A204.1 (cell line): ENCODE measurements around the gene BCAS1.
"Not testable (repeated sequence)": the region's sequence is repeated elsewhere in the genome, so short reads cannot be mapped to it uniquely, and the experiment has no call there.

ENCODE experiments used
- FAIRE-seq: peaks from 2 replicates; lab custom pipeline; 2012; peaks lifted over from hg19 to GRCh38; lab: Jason Lieb, UNC

Gene BCAS1

DNA sequence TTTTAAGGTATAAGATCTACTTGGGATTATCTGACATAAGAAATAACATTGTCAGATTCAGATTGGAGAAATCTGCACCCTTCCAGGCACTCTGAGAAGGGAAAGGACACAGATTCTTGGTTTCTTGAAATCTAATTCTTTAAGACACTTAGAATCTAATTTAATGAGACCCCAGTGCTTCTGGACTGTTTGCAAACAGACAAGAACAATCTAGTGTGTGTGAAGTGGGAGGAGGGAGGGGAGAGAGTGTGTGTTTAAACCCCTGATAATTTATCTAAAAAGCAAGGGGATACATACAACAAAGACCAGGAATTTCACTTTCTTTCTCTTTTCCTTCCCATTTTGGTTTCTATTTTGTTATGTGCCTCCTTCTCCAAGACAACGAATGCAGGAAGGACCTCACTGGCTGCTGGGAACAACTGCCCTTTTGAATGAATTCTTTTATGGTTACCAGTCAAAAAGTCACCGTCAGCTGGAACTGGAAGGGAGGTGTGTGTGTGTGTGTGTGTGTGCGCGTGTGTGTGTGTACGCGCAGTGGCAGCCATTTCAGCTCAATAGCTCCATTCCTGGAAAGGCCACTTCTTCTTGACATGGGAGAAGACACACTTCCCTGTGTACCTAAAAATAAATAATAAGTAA lies 129.4 kb downstream of the BCAS1 start:
- no peak for FAIRE-seq

DNA sequence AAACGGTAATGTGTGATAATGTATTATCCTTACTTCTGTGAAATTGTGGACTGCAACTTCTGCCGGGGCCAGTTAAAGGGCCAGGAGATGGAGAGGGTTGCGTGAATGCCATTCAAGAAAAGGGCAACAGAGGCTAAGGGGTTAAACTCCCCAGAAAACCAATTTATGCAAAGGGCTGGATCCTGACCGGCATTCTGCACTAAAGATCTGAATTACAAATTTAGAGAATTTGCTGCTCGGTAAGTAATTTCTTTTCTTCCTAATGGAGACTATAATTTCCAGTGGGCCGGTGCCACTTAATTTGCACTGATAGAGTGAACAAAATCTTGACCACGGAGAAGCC lies 130.1 kb downstream of the BCAS1 start:
- FAIRE-seq: no peak

DNA sequence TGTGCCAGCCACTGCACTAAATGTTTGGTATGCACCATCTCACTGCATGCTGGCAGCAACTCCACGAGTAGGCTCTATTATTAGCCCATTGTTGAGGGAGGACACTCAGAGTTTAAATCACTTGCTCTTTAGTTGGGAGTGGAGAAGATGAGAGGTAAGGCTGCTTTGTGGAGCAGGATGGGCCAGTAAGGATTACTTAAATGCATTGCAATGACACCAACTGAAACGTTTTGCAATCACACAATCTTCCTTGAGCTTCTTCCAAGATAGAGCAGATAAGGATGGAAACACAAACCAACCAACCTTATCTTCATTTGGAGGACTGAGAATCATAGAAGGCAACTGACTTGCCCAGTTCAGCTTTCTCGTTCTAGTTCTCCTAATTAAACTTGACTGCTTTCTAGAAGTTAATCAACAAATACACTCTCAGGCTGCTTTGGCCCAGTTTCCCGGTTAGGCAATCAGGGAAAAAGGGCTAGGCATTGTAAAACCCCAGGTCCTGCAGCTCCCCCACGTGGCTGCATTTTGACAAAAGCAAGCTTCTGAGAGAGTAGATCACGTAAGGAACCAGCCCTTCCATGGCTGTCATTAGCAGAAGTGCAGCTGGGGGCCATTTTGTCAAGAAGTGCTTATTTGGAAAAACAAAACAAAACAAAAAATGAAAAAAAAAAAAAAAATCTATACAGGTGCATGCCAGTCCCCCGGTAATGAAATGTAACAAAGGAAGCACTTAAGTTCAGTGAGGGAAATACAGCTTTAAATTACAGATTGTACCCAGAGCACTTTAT lies 130.6 kb downstream of the BCAS1 start:
- FAIRE-seq: peak; percentile 94

DNA sequence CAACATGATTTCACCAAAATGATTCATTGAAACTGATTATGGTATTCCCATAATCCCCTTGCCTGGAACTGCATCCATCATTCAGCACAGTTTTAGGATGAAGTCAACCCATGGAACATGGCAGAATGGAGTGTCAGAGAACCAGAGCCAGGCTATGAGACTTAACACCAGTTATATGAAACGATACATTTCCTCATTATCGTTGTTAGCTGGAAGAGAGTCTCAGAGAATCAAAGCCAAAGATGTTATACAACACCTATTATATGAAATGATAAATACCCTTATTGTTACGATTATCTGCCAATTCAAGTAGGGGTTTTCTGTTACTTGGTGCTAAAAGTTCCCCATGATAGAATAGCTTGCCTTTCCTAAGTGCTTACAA lies 131.2 kb downstream of the BCAS1 start:
- FAIRE-seq: no peak

DNA sequence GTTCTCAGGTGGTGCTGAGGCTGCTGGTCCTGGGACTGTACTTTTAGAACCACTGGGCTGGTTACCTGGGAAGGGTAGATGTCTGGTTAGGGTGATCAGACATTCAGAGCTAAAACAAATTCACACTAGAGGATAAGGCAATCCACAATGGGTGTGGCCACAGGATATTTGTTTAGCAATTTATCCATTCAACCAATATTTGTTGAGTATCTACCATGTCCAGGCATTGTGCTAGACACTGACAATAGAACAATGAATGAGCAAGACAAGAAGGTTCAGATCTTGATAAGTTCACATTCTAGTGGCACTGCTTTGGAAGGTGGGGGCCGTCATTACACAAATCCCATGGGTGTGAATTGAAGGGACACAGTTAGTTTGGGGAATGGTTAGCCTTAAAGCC lies 131.7 kb downstream of the BCAS1 start:
- FAIRE-seq: no peak

DNA sequence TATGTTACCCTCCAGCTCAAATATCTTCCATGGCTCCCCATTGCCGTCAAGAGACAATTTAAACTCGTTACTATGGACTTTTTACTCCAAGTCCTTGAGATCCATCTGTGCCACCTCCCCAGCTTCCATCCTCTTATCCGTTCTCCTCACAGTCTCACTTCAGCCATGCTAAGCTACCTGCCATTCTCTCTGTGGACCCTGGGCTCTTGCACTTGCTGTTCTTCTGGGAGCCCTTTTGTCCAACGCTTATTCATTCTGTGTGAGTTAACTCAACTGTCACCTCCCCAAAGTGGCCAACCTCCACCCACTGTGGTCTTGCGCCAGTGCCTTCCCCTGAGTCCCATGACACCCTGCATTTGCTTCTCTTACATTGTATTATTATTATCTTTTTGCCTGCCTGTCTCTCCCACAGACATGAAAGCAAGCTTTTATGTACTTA lies 132.4 kb downstream of the BCAS1 start:
- no peak for FAIRE-seq

DNA sequence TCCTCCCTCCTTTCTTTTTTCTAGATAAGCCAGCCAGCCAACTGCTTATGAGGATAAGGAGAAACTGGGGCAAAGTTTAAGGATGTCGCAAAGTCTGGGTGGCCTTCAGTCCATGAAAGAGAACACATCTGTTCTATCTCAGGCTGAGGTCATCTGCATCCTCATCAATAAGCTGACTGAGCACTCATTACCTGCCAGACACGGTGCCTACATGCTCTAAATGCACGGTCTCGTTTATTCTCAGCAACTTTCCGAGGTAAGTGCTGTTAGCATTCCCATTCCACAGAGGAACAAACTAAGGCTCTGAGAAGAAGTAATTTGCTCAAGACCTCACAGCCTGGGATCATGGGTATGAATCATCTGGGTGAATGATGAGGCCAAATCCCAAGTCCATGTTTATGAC lies 133.1 kb downstream of the BCAS1 start:
- no peak for FAIRE-seq

DNA sequence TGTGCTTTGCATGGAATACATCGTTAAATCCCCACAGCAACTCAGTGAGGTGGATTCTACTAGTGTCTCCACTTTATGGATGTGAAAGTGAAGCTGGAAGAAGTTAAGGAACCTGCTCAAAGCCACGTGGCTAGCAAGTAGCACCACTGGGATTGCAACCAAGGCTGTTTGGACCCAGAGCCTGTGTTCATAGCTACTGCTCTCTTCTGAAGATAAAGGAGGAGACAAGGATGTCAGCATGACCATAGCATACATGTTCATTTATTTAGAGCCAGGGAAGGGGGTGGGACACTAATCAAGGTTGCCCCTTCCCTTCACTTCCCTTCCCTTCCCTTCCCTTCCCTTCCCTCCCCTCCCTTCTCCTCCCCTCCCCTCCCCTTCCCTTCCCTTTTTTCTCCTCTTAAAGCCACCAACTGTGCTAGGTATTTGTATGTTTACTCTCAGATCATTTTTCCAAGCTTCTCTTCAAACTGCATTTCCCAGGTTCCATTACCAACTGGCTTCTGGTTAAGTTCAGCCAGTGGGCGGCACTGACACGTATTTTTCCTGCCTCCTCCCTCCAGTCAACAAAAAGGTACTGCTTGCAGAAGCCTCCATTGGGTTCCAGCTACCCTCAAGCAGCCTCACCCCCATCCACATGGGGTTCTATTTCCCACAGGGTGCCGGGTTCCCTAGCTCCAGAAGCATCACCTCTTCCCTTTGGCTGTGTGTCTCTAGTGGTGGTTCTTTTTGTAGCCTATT lies 134.9 kb downstream of the BCAS1 start:
- FAIRE-seq: no peak

DNA sequence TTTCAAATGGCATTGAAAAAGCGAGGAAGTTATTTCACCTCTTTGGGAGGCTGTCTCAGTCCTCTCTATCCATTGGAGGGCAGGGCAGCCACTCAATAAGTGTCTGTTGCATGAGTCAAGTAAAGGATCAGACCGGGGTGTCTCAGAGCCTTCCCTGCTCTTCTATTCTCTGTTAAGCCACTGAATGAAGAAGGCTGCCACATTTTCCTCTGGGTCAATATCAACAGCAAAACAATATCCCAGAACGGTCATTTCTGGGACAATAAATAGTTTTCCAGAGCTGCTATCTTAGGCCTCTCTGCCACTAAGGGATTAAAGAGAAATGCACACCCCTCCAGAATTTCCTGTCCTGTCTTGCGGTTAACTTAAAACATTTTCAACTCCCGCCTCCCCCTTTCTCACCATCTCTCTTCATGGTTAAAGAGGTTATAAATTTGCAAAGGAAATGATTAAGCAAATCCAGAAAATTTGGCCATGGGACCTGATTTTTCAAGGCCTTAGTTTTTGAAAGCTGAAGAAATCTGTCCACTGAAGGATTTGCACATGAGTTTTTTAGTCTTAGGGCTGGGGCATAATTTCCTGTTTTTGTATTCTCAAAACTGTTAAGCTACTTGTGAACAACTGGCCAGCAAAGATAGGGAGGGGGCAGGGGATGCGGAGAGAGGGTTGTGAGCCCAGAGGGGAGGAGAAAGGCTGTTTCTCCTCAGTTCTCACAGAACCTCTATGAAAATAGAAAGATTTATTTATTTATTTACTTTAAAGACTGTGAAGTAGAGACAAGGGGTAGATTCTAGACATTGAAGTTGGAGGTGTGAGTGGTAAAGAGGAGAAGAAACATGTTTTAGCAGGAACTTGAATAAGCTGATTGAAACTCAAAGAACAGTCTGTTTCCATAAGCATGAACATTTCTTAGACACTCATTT lies 135.7 kb downstream of the BCAS1 start:
- no peak for FAIRE-seq

DNA sequence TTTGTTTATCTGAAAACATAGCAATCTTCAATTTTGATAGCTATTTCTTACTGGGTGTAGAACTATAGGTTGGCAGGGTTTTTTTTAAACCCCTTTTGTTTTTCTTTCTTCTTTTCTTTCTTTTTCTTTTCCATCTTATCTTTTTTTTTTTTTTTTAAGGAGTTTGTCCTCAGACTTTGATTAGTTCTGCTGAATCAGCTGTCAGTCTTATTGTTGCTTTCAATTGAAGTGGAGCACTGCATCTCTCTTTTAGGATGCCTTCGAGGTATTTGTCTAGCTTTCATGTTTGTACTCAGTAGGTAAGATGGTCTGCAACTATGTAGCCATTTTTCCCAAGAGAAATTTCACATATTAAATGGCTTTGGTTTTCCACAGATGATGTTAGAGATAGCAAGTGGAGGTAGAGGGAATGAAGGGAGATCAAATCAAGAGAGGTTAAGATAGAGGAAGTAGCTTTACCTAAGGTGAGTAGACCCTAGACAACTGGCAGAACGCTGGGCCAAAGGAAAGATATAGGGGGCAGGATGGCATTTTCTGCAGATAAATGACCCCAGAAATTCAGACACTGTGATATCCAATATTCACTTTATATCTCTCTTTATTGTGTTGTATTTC lies 137.1 kb downstream of the BCAS1 start:
- FAIRE-seq: no peak

DNA sequence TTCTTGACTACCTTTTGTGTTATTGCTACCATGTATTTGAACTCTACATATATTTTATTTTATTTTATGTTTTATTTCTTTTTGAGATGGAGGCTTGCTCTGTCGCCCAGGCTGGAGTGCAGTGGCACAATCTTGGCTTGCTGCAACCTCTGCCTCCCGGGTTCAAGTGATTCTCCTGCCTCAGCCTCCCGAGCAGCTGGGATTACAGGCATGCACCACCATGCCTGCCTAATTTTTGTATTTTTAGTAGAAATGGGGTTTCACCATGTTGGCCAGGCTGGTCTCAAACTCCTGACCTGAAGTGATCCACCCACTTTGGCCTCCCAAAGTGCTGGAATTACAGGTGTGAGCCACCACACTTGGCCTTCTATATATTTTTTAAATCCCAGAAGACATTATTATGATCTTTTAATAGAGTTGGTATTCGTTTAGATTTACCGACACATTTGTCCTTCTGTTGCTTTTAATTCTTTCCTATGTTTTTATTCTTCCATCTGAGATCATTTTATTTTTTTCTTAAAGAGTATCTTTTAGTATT lies 137.7 kb downstream of the BCAS1 start:
- not testable (repeated sequence) for FAIRE-seq

DNA sequence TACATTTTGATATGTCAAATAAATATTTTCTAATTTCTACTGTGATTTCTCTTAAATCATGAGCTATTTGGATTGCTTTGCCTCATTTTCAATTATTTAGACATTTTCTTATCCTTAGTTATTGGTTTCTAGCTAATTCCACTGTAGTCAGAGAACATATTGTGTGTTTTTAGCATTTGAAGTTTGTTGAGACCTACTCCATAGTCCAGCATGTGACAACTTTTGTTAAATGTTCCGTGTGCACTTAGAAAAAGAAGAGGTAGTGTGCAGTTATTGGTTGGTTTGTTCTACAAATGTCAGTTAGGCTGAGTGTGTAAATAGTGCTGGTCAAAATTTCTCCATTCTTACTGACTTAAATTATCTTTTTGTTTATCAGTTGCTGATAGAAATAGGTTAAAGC lies 138.8 kb downstream of the BCAS1 start:
- FAIRE-seq: no peak

DNA sequence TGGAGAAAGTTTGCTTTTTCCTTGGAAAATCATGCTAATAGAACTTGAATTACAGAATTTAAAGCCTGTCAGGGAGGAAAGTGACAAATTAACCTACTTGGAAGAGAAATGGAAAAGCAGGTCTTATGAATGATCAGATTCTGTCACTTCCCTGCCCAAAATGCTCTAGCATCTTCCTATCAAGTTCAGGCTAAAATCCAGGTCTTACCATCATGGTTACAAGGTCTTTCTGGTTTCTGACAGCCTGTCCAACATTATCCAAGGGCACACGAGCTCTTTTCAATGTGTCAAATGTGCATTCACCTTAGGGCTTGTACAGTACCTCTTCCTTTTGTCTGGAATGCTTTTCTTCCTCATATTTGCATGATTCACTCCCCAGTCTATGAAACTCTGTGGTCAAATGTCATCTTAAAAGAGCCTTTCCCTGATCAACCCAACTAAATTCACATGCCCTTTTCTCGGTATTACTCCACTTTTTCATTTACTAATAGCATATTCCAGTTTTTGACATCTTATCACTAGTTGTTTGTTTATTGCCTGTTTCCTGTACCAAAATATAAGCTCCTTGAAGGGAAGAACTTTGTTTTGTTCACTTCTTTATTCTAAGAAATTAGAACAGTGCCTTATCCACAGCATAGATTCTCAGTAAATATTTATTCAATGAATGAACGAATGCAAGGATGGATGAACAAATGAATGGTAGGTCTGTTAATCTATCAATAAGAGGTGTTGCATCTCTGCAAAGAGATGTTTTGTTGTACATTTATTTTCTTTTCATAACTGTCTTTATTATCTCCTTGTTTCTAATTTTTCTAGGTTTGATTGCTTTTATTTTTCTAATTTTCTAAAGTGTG lies 139.5 kb downstream of the BCAS1 start:
- FAIRE-seq: no peak

DNA sequence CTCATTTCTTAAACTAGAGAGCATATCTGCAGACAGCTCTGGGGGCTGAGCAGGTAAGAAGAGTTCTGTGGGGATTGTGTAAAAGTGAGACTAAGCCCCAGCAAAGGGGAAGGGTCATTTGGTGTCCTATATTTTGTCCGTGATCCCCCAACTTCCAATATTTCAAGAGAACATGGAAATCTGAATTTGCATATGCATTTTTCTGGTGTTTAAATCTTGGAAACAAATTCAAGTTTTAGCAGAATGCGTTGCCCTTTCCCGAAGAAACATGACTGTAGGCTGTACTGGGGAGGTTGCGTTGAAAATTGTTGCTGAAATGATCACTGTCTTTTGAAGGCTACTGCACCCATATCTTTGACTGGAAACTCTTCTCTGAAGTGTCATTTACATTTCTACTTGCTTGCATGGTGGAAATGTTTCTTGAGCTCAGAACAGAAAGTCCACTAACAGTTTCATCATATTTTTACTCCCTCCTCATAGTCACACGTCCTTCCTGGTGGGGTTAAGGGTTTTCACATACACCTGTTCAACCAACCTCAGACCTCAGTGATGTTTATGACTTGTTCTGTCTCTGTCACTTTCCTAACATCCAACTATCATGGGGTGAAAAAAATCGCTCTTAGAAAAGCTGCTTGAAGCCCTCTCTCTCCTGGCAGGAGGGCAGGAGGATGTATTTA lies 140.3 kb downstream of the BCAS1 start:
- FAIRE-seq: no peak

DNA sequence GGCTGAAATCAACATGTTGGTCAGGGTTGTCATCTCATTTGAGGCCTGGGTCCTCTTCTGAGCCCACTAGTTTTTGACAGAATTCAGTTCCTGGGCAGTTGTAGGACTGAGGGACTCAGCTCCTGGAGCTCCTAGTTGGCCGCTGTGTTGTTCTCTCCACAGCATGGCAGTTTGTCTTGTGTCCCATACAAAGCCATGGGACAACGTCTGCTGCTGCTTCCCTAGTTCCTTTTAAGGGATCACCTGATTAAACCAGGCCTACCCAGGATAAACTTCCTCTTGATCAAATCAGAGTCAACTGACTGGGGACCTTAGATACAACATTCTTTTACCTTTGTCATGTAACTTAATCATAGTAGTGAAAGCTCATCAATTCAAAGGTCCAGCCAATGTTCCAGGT lies 141.0 kb downstream of the BCAS1 start:
- no peak for FAIRE-seq

DNA sequence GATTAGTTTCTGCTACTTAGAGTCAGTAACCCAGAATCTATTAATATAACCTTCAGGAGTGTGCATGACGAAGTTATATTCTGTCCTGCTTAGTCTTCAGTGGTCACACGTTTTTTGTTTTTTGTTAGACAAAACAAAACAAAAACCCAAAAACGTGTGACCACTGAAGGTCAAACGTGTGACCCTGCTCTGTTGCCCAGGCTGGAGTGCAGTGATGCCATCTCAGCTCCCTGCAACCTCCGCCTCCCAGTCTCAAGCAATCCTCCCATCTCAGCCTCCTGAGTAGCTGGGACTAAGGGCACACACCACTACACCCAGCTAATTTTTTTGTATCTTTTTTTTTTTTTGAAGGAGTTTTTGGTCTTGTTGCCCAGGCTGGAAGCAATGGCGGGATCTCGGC lies 142.4 kb downstream of the BCAS1 start:
- FAIRE-seq: no peak

DNA sequence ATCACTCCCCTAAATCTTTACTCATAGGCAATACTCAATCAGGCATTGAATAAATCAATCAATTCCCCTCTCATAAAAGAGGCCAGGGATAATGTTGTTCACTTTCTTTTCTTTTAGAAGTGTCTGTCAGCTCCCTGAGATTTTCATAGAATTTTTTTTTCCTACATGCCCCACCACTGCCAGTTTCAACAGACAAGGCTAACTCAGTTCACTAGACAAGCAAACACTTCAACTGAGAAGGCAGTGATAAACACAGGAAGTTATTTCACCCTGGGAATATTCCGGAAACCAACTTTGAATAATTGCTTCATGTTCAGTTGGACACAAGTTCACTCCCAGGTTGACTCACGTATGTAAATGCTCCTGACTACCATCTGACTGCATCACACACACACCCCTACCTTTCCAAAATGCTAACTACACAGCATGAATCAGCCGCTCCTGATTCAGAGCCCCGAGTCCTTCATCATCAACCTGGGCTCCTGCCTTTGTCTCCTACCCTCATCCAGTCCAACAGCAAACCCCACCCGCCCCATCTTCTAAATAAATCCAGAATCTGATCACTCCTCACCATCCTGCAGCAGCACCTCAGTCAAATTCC lies 143.9 kb downstream of the BCAS1 start:
- no peak for FAIRE-seq

DNA sequence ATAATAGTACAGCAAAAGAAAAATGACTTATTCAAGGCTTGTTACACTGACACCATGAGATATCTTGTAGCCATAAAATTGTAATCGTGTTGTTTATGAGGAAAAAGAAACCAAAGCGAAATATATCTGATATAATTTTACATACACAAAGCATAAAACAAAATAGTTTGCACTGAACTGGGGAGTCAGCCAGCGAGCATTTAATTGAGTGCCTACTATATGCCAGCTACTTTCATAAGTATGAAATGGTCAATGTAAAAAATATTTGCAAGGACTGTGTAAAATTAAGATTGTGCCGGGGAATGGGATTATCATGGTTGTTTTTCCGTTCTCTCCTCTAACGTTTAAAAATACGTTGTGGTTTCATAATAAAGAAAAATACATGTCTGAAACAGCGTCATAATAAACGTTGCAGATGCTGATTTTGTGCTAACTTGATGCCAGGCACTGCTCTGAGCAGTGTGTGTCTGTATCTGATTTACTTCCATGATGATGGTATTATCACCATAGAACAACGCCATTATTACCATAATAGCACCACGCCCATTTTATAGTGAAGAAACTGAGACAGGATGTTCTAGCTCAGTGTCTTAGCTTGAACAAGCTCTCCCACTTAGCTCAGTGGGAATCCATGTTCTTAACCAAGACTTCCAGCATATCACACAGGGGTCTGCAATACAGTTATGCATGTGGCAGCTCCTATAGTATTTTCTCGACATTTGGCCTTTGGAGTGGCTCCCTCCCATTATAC lies 144.6 kb downstream of the BCAS1 start:
- no peak for FAIRE-seq
